Spinal cord (tissue), 10 donors: ENCODE results near the gene FTO. TPM values are rescaled to one million over a fixed set of nuclear protein-coding genes. Genes with fewer than 3 reads are reported as not detected.
A peak's percentile ranks its signal among the peaks of the same experiment; 100 is the strongest.

ENCODE experiments used
- DNase-seq, 6 donors: peaks; one replicate each; pipeline versions ENCODE4 v3.0.0 to v3.0.0-alpha.2; 2013 to 2015; ENCODE audit warnings: low spot score in 6 of 6, low read depth in 4 of 6
- H3K27ac ChIP-seq: one replicate; pipeline ENCODE4 v1.5.1; 2013; ENCODE audit warnings: low read depth, low read length, control low read depth
- H3K27me3 ChIP-seq: one replicate; pipeline ENCODE4 v1.6.1; 2013; ENCODE audit warnings: low read length; ENCODE audit not compliant: control insufficient read depth, insufficient read depth
- H3K36me3 ChIP-seq: one replicate; pipeline ENCODE4 v1.6.1; 2013; ENCODE audit warnings: low read length; ENCODE audit not compliant: control insufficient read depth, insufficient read depth
- H3K4me1 ChIP-seq: one replicate; pipeline ENCODE4 v1.6.1; 2013; ENCODE audit warnings: low read length; ENCODE audit not compliant: control insufficient read depth, insufficient read depth
- H3K4me3 ChIP-seq: one replicate; pipeline ENCODE4 v1.5.1; 2013; ENCODE audit warnings: low read depth, low read length, control low read depth
- H3K9me3 ChIP-seq: one replicate; pipeline ENCODE4 v1.6.1; 2013; ENCODE audit warnings: low read length; ENCODE audit not compliant: control insufficient read depth, insufficient read depth
- WGBS: methylation state at CpG from one replicate; pipeline ENCODE4 v1.1.5; 2013; ENCODE audit warnings: missing lambda C conversion rate; ENCODE audit not compliant: insufficient coverage; 5-methylcytosine and 5-hydroxymethylcytosine counted together
- polyA plus RNA-seq, 2 donors: library from polyadenylated mRNA; unstranded; fragments of 120-200 nt; gene quantifications; one replicate each; pipeline ENCODE4 v1.2.1, GENCODE V29; 2013; ENCODE audit not compliant: insufficient read length in 2 of 2
- total RNA-seq, 2 donors: library from RNA; depleted of rRNA in 1 of 2; stranded (reverse); fragments of 120-200 nt in 1 of 2; fragments of >200 nt in 1 of 2; gene quantifications; one replicate each; pipeline versions ENCODE4 v1.2.3 to v1.2.4, GENCODE V29; 2013 to 2014
- donor health status: healthy.

Gene FTO
- total and polyA plus RNA-seq, 4 donors = 129 to 183 (median 140) TPM

- Histone ChIP-seq H3K27ac (no peak overlapping the region), H3K4me3 (no peak overlapping the region), H3K27me3 (no peaks in the 10 kb centered on the region), H3K36me3 (no peaks in the 10 kb centered on the region), H3K4me1 (no peaks in the 10 kb centered on the region), H3K9me3 (no peaks in the 10 kb centered on the region)
- WGBS = no CpG with 5 or more reads among the region's 3 CpGs
- DNase-seq = no peak
Observed at GRCh38 chr16:53985861-53986260, 281.9 kb downstream of the FTO start.

GRCh38 chr16:53986793-53987192, 282.8 kb downstream of the FTO start:
- H3K36me3 ChIP-seq = no peaks in the 10 kb centered on the region
- H3K4me3 ChIP-seq = no peak overlapping the region
- H3K27me3 ChIP-seq = no peaks in the 10 kb centered on the region
- no peaks in the 10 kb centered on the region for H3K9me3 ChIP-seq
- no peaks in the 10 kb centered on the region for H3K4me1 ChIP-seq
- no CpG with 5 or more reads among the region's 5 CpGs for WGBS
- DNase-seq = peak in 1 of 6 donors; percentile 23
- H3K27ac ChIP-seq = no peak overlapping the region

GRCh38 chr16:53988136-53988535, 284.2 kb downstream of the FTO start:
- no peak for DNase-seq
- Histone ChIP-seq H3K27me3 (no peaks in the 10 kb centered on the region), H3K36me3 (no peaks in the 10 kb centered on the region), H3K9me3 (no peaks in the 10 kb centered on the region), H3K27ac (no peak overlapping the region), H3K4me3 (no peak overlapping the region), H3K4me1 (no peaks in the 10 kb centered on the region)
- no CpG with 5 or more reads among the region's 2 CpGs for WGBS

- H3K9me3 ChIP-seq = no peaks in the 10 kb centered on the region
- DNase-seq = no peak
- no peak overlapping the region for H3K4me3 ChIP-seq
- H3K27ac ChIP-seq = no peak overlapping the region
- 100% methylated on average over 2 of the region's 3 CpGs for WGBS
- H3K27me3 ChIP-seq = no peaks in the 10 kb centered on the region
- no peaks in the 10 kb centered on the region for H3K4me1 ChIP-seq
- H3K36me3 ChIP-seq = no peaks in the 10 kb centered on the region
Observed at GRCh38 chr16:53989597-53989996, 285.6 kb downstream of the FTO start.

GRCh38 chr16:53991754-53992378, 287.9 kb downstream of the FTO start:
- H3K9me3 ChIP-seq = no peaks in the 10 kb centered on the region
- 96% methylated on average over 3 of the region's 8 CpGs for WGBS

GRCh38 chr16:53995378-53995777, 291.4 kb downstream of the FTO start:
- no peak overlapping the region for H3K27ac ChIP-seq
- H3K36me3 ChIP-seq = no peaks in the 10 kb centered on the region
- H3K27me3 ChIP-seq = no peaks in the 10 kb centered on the region
- no peaks in the 10 kb centered on the region for H3K4me1 ChIP-seq
- no peak for DNase-seq
- no peak overlapping the region for H3K4me3 ChIP-seq
- no peaks in the 10 kb centered on the region for H3K9me3 ChIP-seq
- WGBS = 65% methylated on average over 4 of the region's 6 CpGs

More at GRCh38 chr16:53991754-53992378, 287.9 kb downstream of the FTO start:
- H3K4me3 ChIP-seq = no peak overlapping the region
- no peaks in the 10 kb centered on the region for H3K4me1 ChIP-seq
- no peak for DNase-seq
- H3K27ac ChIP-seq = no peak overlapping the region
- no peaks in the 10 kb centered on the region for H3K27me3 ChIP-seq
- H3K36me3 ChIP-seq = no peaks in the 10 kb centered on the region

- Histone ChIP-seq H3K9me3 (no peaks in the 10 kb centered on the region), H3K27ac (no peak overlapping the region)
- WGBS = 100% methylated on average over 3 of the region's 5 CpGs
Observed at GRCh38 chr16:53996961-53997360, 293.0 kb downstream of the FTO start.

GRCh38 chr16:53998024-53998810, 294.3 kb downstream of the FTO start:
- no peaks in the 10 kb centered on the region for H3K36me3 ChIP-seq
- H3K27me3 ChIP-seq = no peaks in the 10 kb centered on the region
- no peaks in the 10 kb centered on the region for H3K4me1 ChIP-seq
- H3K27ac ChIP-seq = no peak overlapping the region
- H3K4me3 ChIP-seq = no peak overlapping the region
- 100% methylated on average over 4 of the region's 5 CpGs for WGBS
- no peaks in the 10 kb centered on the region for H3K9me3 ChIP-seq
- DNase-seq = no peak

More at GRCh38 chr16:53996961-53997360, 293.0 kb downstream of the FTO start:
- no peak for DNase-seq
- Histone ChIP-seq H3K4me3 (no peak overlapping the region), H3K27me3 (no peaks in the 10 kb centered on the region), H3K36me3 (no peaks in the 10 kb centered on the region), H3K4me1 (no peaks in the 10 kb centered on the region)

GRCh38 chr16:53998966-53999522, 295.1 kb downstream of the FTO start:
- DNase-seq = no peak
- no CpG with 5 or more reads among the region's 5 CpGs for WGBS

More at GRCh38 chr16:53998966-53999522, 295.1 kb downstream of the FTO start:
- no peaks in the 10 kb centered on the region for H3K4me1 ChIP-seq
- H3K4me3 ChIP-seq = no peak overlapping the region
- no peaks in the 10 kb centered on the region for H3K36me3 ChIP-seq
- H3K27ac ChIP-seq = no peak overlapping the region
- no peaks in the 10 kb centered on the region for H3K9me3 ChIP-seq
- no peaks in the 10 kb centered on the region for H3K27me3 ChIP-seq
